Fibroblast of lung (primary cell): ENCODE data around the gene ATXN1. TPM values are rescaled to one million over a fixed set of nuclear protein-coding genes. Genes with fewer than 3 reads are reported as not detected.

Source experiments
- DNase-seq, 2 donors: peaks; one replicate each; pipeline versions ENCODE4 v3.0.0 to v3.0.0-alpha.2; 2010; ENCODE audit warnings: low read depth in 2 of 2
- H2AFZ ChIP-seq: 2 replicates; pipeline ENCODE4 v1.5.1; 2012; ENCODE audit warnings: low read length, control low read depth, inconsistent platforms
- H3K27ac ChIP-seq: 2 replicates; pipeline ENCODE4 v1.5.1; 2011; ENCODE audit warnings: low read length, control low read depth; ENCODE audit not compliant: insufficient read depth
- H3K27me3 ChIP-seq: 2 replicates; pipeline ENCODE4 v1.5.1; 2011; ENCODE audit warnings: mild to moderate bottlenecking, low read length; ENCODE audit not compliant: control insufficient read depth, insufficient read depth
- H3K36me3 ChIP-seq: 2 replicates; pipeline ENCODE4 v1.5.1; 2011; ENCODE audit warnings: low read length; ENCODE audit not compliant: control insufficient read depth, insufficient read depth
- H3K4me1 ChIP-seq: 2 replicates; pipeline ENCODE4 v1.5.1; 2011; ENCODE audit warnings: low read length; ENCODE audit not compliant: control insufficient read depth, insufficient read depth; ENCODE audit errors: extremely low read depth
- H3K4me2 ChIP-seq: 2 replicates; pipeline ENCODE4 v1.5.1; 2011; ENCODE audit warnings: low read length, control low read depth; ENCODE audit not compliant: insufficient read depth; ENCODE audit errors: extremely low read depth
- H3K4me3 ChIP-seq, 4 experiments: fragments of 200-600 bp in 1 of 4; sonication (generic) in 1 of 4; replicated peaks in 1 of 4; 2 replicates each; pipeline ENCODE4 v1.5.1; 2011 to 2016; ENCODE audit warnings: low read length in 4 of 4, low read depth in 3 of 4, mild to moderate bottlenecking in 3 of 4, control low read depth in 2 of 4, inconsistent platforms in 1 of 4, mixed read lengths in 1 of 4; ENCODE audit not compliant: insufficient read depth in 1 of 4; ENCODE audit errors: control extremely low read depth in 1 of 4
- H3K79me2 ChIP-seq: 2 replicates; pipeline ENCODE4 v1.5.1; 2012; ENCODE audit warnings: mild to moderate bottlenecking, low read length, inconsistent platforms; ENCODE audit not compliant: control insufficient read depth, insufficient read depth
- H3K9ac ChIP-seq: 2 replicates; pipeline ENCODE4 v1.5.1; 2011; ENCODE audit warnings: mild to moderate bottlenecking, low read length, control low read depth; ENCODE audit not compliant: insufficient read depth
- H3K9me3 ChIP-seq: 2 replicates; pipeline ENCODE4 v1.5.1; 2012; ENCODE audit warnings: low read depth, low read length; ENCODE audit not compliant: control insufficient read depth, insufficient read depth
- H4K20me1 ChIP-seq: 2 replicates; pipeline ENCODE4 v1.5.1; 2011; ENCODE audit warnings: low read length; ENCODE audit not compliant: control insufficient read depth, insufficient read depth; ENCODE audit errors: extremely low read depth
- EZH2 ChIP-seq: IDR thresholded peaks from 2 replicates; pipeline ENCODE4 v1.5.1; 2012; ENCODE audit warnings: low read length, control low read depth, mild to moderate bottlenecking; ENCODE audit errors: missing control alignments
- polyA plus RNA-seq, 2 donors: library from polyadenylated mRNA; depleted of rRNA in 1 of 2; stranded (reverse) in 1 of 2; unstranded in 1 of 2; fragments of >200 nt; gene quantifications; 2 replicates each; pipeline ENCODE4 v1.2.1, GENCODE V29; 2011 to 2012; ENCODE audit warnings: missing spikeins in 1 of 2
- total RNA-seq: library from RNA; depleted of rRNA; stranded (reverse); fragments of >200 nt; gene quantifications from 2 replicates; pipeline ENCODE4 v1.2.1, GENCODE V29; 2014
- TF ChIP-seq, protein P1 (sequence below), 2 donors: IDR thresholded peaks in 1 of 2; conservative IDR thresholded peaks in 1 of 2; 1 replicate in 1 of 2; 2 replicates in 1 of 2; pipeline ENCODE4 v1.5.1; 2011 to 2012; ENCODE audit warnings: low read length in 2 of 2, control low read depth in 1 of 2, inconsistent platforms in 1 of 2, low read depth in 1 of 2, mild to moderate bottlenecking in 1 of 2

ATXN1 gene
- total and polyA plus RNA-seq, 2 donors (not counting 1 experiment from before 2014, with no cell fraction given), result 15.8 to 40.5 TPM

- Histone ChIP-seq H3K4me3 (no peak overlapping the region), H3K36me3 (no peaks in the 10 kb centered on the region), H4K20me1 (no peaks in the 10 kb centered on the region), H3K9me3 (no peaks in the 10 kb centered on the region), H3K9ac (no peak overlapping the region), H3K79me2 (no peaks in the 10 kb centered on the region), H3K27ac (no peak overlapping the region), H3K27me3 (no peaks in the 10 kb centered on the region), H3K4me1 (no peaks in the 10 kb centered on the region), H3K4me2 (no peak overlapping the region), H2AFZ (no peak overlapping the region)
- TF ChIP-seq EZH2, result no peak
- TF ChIP-seq, protein P1, sequence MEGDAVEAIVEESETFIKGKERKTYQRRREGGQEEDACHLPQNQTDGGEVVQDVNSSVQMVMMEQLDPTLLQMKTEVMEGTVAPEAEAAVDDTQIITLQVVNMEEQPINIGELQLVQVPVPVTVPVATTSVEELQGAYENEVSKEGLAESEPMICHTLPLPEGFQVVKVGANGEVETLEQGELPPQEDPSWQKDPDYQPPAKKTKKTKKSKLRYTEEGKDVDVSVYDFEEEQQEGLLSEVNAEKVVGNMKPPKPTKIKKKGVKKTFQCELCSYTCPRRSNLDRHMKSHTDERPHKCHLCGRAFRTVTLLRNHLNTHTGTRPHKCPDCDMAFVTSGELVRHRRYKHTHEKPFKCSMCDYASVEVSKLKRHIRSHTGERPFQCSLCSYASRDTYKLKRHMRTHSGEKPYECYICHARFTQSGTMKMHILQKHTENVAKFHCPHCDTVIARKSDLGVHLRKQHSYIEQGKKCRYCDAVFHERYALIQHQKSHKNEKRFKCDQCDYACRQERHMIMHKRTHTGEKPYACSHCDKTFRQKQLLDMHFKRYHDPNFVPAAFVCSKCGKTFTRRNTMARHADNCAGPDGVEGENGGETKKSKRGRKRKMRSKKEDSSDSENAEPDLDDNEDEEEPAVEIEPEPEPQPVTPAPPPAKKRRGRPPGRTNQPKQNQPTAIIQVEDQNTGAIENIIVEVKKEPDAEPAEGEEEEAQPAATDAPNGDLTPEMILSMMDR (conservative IDR thresholded peaks at IDR 0.05 in 1 of 2, IDR thresholded peaks at IDR 0.05 in 1 of 2; ENCODE audit: low read depth in 1 of 2, low read length in 2 of 2), result no peak
- DNase-seq, result no peak
Measured at GRCh38 chr6:16658348-16659034, 102.8 kb downstream of the ATXN1 start.

- no peak overlapping the region for H3K27ac ChIP-seq
- H2AFZ ChIP-seq, result no peak overlapping the region
- TF ChIP-seq EZH2, result no peak
- TF ChIP-seq, protein P1 (conservative IDR thresholded peaks at IDR 0.05 in 1 of 2, IDR thresholded peaks at IDR 0.05 in 1 of 2; ENCODE audit: low read depth in 1 of 2, low read length in 2 of 2), result no peak
- H3K36me3 ChIP-seq, result peaks cover 2% of the 10 kb centered on the region
- H3K4me2 ChIP-seq, result no peak overlapping the region
- no peak overlapping the region for H3K4me3 ChIP-seq
- H3K9me3 ChIP-seq, result no peaks in the 10 kb centered on the region
- no peak overlapping the region for H3K9ac ChIP-seq
- no peak for DNase-seq
- H4K20me1 ChIP-seq, result no peaks in the 10 kb centered on the region
- H3K4me1 ChIP-seq, result no peaks in the 10 kb centered on the region
- no peaks in the 10 kb centered on the region for H3K79me2 ChIP-seq
- H3K27me3 ChIP-seq, result no peaks in the 10 kb centered on the region
Measured at GRCh38 chr6:16657768-16658167, 103.5 kb downstream of the ATXN1 start.

- Histone ChIP-seq H4K20me1 (no peaks in the 10 kb centered on the region), H3K4me2 (no peak overlapping the region), H3K4me3 (no peak overlapping the region), H3K27ac (no peak overlapping the region), H3K27me3 (no peaks in the 10 kb centered on the region), H3K9ac (no peak overlapping the region), H3K36me3 (peaks cover 2% of the 10 kb centered on the region), H3K9me3 (no peaks in the 10 kb centered on the region), H3K4me1 (no peaks in the 10 kb centered on the region), H3K79me2 (no peaks in the 10 kb centered on the region), H2AFZ (no peak overlapping the region)
- TF ChIP-seq, protein P1 (conservative IDR thresholded peaks at IDR 0.05 in 1 of 2, IDR thresholded peaks at IDR 0.05 in 1 of 2; ENCODE audit: low read depth in 1 of 2, low read length in 2 of 2), result no peak
- no peak for TF ChIP-seq EZH2
- no peak for DNase-seq
Measured at GRCh38 chr6:16656451-16656850, 104.8 kb downstream of the ATXN1 start.
